Measurements from ENCODE around the gene SIPA1L3.
"Not testable (repeated sequence)": the region's sequence is repeated elsewhere in the genome, so short reads cannot be mapped to it uniquely, and the experiment has no call there.

Gene SIPA1L3

GRCh38 chr19:38043649-38044144, 136.7 kb downstream of the SIPA1L3 start:
- DNase-seq (ENCODE audit: low spot score) = no peak

DNA sequence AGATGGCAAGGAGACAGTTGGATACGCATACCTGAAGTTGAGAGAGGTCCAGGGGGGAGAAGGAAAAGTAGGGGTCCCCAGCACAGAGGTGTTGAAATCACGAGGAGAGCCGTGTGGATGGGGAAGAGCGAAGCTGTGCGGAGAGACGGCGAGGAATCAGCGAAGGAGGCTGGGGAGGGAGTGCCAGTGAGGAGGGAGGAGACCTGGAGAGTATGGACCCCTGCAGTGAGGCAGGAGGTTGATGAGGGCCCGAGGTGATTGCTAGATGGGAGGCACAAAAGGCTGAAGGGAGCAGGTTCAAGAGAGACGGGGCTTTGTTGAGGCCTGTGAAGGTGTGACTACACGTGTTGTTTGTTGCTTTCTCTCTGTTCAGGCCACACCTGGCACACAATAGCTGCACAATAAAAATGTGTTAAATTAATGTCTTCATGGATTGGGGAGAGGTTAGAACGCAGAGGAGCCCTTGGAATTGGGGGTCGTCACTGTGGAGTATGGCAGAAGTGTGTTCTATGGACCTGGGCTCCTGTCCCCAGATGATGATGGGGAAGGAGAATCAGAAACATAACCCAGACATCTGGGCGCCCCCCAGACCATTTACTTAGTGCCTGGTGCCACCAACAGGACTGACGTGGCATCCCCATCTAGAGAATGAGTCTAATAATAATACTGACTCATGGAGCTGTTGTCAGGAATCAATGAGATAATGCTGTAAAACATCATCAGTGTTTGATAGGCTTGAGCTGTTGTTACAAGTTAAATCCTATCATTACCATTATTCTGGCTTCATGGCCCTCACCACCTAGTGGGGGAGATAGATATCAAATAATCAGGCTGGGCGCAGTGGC, 137.5 kb downstream of the SIPA1L3 start:
- DNase-seq (ENCODE audit: low spot score) = peak; percentile 26

DNA sequence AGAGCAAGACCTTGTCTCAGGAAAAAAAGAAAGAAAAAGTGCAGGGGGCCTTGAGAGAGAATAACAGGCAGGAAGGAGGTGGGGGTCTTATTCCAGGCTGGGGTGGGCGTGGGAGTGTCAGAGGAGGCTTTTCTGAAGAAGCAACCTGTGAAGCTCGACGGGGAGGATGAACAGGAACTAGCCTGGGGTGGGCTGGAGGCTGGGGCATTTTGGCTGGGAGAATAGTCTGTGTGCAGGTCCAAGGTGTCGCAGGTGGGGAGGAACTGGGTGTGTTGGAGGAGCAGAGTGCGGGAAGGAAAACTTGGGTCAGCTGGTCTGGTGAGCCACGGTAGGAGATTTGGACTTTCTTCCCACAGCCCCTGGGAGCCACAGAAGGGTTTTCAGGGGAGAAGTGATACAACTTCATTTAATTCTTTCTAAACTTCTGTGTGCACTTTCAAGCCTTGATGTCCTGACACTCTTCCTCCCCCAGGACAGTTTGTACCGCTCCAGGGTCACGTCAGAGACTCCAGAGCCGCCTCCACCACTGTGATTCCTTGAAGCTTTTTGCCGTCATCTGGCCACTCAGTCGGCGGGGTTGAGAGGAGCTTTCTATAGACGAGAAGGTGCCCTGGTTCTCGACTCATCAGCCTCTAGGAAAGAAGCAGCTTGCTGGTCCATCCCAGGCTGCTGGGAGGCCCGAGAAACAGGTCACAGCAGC, 138.7 kb downstream of the SIPA1L3 start:
- no peak for DNase-seq (ENCODE audit: low spot score)

GRCh38 chr19:38046254-38047048, 139.4 kb downstream of the SIPA1L3 start:
- DNase-seq (ENCODE audit: low spot score) = peak; percentile 64

- DNase-seq (ENCODE audit: low spot score) = peak; percentile 19
Observed at GRCh38 chr19:38047049-38047438, 140.0 kb downstream of the SIPA1L3 start.

GRCh38 chr19:38047641-38048040, 140.6 kb downstream of the SIPA1L3 start:
- no peak for DNase-seq (ENCODE audit: low spot score)

- DNase-seq (ENCODE audit: low spot score) = peak; percentile 81
Observed at GRCh38 chr19:38049105-38049649, 142.2 kb downstream of the SIPA1L3 start.

- DNase-seq (ENCODE audit: low spot score) = no peak
Observed at GRCh38 chr19:38055010-38055409, 148.0 kb downstream of the SIPA1L3 start.

DNA sequence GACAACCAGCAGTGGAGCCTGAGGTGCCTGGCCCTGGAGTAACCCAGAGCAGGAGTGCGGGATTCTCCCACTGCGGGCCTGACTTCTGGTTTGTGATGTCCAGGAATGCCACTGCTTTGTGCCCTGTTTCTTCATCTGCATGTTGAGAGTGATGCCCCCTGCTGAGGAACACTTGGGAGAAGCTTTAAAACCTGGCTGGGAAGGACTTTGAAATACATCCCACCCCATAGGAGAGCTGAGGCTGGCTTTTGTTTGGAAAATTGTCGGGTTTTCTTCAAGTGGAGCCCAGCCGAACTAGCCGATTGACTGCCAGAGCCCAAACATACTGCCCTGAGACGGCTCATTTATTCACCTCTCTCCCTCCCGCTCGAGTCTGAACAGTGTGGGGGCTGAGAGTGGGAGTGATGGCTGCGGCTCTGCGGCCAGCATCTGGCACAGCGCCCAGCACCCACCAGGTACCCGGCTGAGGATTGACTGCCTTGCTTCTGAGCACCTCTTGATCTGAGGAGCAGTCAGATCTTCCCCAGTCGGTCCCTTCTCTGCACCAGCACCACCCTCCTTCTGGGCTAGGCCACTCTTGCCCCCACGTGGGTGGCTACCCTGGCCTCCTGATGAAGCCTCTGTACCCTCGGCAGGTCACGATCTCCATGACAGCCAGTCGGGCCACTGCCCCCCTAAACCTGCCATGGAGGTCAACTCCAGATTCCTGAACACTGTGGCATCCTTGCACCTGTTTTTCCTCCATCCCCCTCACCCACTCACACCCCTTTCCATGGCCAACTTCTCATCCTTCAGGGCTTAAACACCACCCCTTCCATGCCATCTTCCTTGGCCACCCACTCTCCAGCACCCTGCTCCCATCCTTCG, 148.9 kb downstream of the SIPA1L3 start:
- no peak for DNase-seq (ENCODE audit: low spot score)

DNA sequence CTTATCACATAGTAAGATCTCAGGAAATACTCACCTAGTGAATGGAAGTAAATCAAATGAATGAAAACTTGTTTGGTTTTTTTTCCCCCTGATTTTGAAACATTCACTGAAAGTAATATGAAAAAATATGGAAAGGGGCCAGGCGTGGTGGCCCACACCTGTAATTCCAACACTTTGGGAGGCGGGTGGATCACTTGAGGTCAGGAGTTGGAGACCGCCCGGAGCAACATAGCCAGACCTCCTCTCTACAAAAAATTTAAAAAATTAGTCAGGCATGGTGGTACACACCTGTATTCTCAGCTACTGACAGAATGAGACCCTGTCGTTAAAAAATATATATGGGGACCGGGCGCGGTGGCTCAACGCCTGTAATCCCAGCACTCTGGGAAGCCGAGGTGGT, 149.6 kb downstream of the SIPA1L3 start:
- no peak for DNase-seq (ENCODE audit: low spot score)

- DNase-seq (ENCODE audit: low spot score) = no peak
Observed at GRCh38 chr19:38057959-38058690, 151.1 kb downstream of the SIPA1L3 start.

- DNase-seq (ENCODE audit: low spot score) = no peak
Observed at GRCh38 chr19:38059897-38060296, 152.9 kb downstream of the SIPA1L3 start.

- no peak for DNase-seq (ENCODE audit: low spot score)
Observed at GRCh38 chr19:38060331-38060730, 153.3 kb downstream of the SIPA1L3 start.

DNA sequence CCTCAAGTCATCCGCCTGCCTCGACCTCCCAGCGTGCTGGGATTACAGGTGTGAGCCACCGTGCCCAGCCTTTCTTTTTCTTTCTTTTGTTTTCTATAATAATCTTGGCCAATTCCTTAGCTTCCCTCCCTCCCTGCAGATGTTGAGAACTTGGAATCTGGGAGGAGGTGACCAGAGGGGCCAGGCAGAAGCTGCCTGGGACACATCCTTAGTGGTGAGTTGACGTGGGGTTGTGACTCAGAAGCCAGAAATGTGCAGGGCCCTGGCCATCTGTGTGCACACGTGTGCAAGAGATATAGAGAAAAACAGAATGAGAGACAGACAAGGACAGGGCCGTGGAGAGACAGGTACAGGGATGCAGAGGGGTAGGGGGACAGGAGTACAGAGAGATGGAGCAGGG, 154.3 kb downstream of the SIPA1L3 start:
- DNase-seq (ENCODE audit: low spot score) = no peak

GRCh38 chr19:38062959-38063761, 156.2 kb downstream of the SIPA1L3 start:
- DNase-seq (ENCODE audit: low spot score) = no peak

DNA sequence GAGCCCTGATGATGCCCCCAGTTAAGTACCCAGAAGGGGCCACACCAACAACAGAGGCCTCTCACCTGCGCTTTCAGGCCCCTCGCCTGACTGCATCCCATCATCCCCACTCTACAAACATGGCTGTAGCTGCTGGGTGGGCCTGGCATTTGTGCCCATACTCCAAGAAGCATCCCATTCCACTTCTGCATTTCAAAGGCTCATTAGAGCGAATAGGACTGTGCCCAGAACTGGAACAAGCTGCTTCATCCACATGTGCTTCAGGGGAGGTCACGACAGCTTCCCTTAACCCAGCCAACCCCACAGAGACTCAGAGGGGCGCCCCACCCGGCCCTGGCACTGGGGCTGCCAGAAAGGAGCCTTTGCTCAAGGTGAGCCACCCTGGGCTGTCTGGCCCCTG, 156.9 kb downstream of the SIPA1L3 start:
- no peak for DNase-seq (ENCODE audit: low spot score)

DNA sequence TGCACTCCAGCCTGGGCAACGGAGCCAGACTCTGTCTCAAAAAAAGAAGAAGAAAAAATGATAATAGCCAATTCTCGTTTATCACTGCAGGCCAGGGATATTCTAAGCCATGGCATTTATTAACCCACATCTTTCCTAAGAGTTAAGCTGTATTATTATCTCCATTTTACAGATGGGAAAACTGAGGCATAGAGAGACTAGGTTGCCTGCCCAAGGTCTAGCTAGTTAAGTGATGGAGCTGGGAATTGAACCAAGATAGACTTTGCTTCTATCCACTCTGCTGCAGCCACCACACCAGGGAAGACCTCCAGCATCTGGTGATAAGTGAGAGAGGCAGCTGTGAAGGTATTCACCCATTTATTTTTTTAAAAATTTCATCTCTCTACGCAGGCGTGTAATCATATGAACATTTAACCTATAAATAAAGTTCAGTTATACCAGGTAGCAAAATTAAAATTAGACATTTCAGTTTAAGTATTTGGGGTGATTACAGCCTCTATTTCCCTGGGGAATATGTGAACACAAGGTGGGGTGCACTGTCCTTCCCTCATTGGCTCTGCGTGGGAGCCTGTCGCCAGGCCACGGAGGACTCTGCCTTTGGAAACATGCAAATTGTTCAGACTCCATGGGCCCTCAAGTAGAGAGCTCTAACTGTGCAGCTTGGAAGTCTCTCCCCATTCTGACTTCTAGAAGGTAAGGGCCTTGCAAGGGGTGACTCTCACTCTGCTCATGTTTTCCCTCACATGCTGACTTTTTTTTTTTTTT, 157.8 kb downstream of the SIPA1L3 start:
- no peak for DNase-seq (ENCODE audit: low spot score)

GRCh38 chr19:38065775-38066174, 158.8 kb downstream of the SIPA1L3 start:
- not testable (repeated sequence) for DNase-seq (ENCODE audit: low spot score)

GRCh38 chr19:38068826-38069225, 161.8 kb downstream of the SIPA1L3 start:
- DNase-seq (ENCODE audit: low spot score) = no peak
